GDM1 (cell line): Measurements from ENCODE around the gene SLC38A5.

Experiments
- DNase-seq: peaks from one replicate; lab custom pipeline; 2025; lab: John Stamatoyannopoulos, UW

The SLC38A5 gene

DNA sequence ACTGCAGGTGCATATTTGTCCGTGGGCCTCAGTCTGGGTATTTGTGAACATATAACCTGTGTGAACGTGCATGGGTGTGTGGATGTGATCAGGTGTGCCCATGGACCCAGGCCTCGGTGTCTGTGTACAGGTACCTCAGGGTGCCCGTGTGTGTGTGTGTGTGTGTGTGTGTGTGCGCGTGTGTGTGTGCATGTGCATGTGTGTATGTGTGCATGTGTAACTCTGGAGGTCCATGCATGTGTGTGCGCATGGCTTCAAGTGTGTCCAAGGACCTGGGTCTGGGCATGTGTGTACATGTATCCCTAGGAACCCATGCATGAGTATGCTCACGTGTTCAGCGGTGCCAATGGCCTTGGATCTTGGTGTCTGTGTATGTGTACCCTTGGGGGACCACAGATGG is 21.7 kb upstream of the SLC38A5 start:
- DNase-seq, result no peak

- DNase-seq, result no peak
Observed at GRCh38 chrX:48490661-48491060, 20.6 kb upstream of the SLC38A5 start.

DNA sequence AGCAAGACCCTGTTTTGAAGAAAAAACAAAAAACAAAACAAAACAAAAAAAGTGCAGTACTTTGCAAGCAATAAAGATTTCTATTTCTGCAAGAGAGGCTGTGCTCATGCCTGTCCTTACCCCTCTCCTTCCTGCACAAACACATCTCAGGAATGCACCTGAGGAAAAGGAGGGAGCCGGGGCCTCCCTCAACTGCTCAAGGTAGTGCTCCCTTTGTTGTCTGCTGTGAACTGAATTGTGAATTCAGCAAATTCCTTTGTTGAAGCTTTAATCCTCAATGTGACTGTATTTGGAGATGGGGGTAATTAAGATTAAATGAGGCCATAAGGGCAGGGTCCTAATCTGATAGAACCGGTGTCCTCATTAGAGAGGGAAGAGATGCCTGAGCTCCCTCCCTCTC is 19.8 kb upstream of the SLC38A5 start:
- no peak for DNase-seq

DNA sequence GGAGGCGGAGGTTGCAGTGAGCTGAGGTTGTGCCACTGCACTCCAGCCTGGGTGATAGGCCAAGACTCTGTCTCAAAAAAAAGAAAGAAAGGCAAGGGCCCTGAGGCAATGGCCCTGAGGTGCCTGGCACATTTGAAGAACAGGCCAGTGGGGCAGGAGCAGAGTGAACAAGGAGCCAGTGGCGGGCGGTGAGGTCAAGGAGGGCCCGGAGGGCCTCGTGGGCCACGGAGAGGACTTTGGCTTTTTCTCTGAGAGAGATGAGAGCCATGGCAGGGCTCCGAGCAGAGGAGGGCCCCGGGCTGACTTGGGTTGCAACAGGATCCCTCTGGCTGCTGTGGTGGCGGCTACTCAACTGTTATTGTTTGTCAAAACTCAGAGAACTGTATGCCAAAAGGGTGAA is 19.2 kb upstream of the SLC38A5 start:
- DNase-seq, result no peak

GRCh38 chrX:48488034-48488433 is 18.0 kb upstream of the SLC38A5 start:
- no peak for DNase-seq

DNA sequence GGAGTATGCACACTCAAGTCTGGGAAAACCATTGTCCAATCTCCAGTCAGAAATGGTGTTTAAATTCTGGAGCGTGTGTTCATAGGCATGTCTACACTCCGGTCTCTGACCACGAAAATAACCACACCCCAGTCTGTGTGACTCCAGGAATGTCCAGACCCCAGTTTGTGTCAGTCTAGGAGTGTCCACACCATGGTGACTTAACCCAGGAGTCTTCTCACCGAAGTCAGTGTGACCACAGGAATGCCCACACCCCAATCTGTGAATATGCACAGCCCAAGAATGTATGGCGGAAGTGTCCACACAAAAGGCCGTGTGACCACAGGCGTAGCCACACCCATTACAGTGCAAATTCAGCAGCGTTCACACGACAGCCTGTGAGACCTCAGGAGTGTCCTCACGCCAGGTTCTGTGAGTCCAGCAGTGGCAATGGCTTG is 17.3 kb upstream of the SLC38A5 start:
- DNase-seq, result no peak

DNA sequence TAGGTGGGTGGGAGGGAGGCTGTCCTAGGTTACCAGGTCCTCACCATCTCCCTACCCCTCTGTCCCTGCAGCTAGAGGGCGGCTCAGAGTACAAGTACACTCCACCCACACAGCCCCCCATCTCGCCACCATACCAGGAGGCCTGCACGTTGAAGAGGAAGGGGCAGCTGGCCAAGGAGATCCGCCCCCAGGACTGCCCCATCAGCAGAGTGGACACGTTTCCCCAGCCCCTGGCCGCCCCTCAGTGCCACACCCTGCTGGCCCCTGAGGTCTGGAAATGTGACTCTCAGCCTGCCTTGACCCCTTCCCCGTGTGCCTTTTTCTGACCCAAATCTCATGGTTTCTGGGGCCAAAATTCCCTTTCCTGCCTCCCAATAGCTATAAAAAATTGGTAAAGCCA is 12.5 kb upstream of the SLC38A5 start:
- DNase-seq, result no peak

GRCh38 chrX:48480583-48480982 is 10.5 kb upstream of the SLC38A5 start:
- DNase-seq, result no peak

DNA sequence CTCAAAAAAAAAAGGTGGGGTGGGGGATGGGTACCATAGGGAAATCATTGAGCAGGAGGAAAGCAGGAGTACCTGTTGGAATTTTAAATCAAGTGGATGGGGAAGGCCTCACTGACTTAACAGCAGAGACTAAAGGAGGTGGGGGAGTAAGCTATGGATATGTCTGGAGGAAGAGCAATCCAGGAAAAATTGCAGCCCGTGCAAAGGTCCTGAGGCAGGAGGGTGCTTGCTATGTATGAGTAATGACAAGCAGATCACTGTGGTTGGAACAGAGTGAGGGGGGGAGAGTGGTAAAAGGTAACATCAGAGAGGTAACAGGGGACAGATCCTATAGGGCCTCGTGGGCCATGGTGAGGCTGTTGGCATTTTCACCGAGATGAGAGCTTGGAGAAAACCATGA is 10.1 kb upstream of the SLC38A5 start:
- DNase-seq, result no peak

DNA sequence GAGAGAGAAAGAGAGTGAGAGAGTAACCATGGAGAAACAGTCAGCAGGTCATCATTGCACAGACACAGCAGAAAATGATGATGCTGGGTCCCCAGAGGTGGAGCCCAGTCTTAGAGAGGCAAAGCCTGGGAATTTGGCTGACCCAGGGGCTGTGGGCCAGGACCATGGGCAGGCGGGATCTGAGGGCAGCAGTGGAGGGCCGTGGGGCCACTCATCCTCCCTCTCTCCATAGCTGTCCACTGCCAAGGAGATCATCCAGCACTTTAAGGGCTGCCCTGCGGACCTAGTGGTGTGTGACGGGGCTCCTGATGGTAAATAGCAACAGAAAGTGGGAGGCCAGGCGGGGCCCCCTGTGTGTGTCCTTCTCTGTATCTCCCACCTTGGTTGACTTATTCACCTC is 8.7 kb upstream of the SLC38A5 start:
- no peak for DNase-seq

GRCh38 chrX:48477960-48478755 is 8.1 kb upstream of the SLC38A5 start:
- no peak for DNase-seq

DNA sequence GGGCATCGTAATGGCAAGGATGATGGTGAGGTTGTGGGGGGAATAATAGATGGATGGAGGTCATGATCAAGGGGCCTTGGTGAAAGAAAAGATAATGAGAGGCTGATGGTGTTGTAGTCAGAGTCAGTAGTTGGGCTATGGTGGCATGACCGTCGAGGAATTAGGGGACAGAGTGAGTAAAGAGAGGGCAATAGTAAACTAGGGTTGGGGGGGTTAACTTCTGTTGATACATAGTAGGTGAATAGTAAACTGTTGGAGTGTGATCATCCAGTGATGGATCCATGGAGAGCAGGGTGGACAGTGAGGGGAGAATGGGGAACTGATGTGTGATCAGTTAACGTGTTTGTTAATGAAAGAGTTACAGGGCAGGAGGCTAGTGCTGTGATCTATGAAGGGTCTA is 6.9 kb upstream of the SLC38A5 start:
- no peak for DNase-seq

DNA sequence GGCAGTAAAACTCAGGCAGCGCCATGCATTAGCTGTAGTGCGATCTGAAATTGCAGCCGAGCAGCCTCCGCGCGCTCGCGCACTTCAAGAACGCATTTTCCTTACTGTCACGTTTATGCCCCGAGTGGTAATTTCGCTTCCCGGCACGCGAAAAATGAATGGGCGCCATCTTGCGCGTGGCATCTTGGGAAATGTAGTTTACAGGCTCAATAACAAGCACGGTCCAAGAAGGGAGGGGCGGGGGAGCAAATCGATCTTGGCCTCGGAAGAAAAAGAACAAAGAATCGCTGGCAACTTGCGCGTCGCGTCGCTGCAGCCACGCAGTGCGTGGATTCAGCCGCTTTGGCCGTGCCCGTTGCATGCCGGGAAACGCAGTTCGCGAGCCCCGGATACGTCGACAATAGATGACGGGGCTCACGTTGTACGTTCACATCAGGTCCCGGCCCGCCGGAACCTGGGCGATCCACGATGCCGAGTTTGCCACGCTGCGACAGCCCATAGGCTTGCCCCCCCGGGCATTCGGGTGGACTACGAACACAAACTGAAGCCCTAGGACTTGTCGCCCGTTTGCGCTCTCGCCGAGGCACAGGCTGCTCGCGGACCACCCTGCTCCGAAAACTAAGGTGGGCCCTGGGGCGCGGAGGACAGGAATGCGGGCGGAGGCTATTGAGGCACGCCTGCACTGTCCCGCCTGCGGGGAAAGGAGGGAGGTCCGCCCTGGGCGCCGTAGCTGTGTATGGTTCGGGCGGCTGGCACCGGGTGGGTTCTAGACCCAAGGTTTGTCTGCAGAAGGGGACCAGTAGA is 5.9 kb upstream of the SLC38A5 start, which contains the start of gene FTSJ1:
TSS of gene FTSJ1 (plus strand) at position 426 of the 804 bp plus-strand sequence. CDS start 1,849 bp downstream, outside the sequence.
- peak; percentile 83 for DNase-seq

GRCh38 chrX:48475296-48475695 is 5.2 kb upstream of the SLC38A5 start:
- DNase-seq, result no peak

- DNase-seq, result no peak
Observed at GRCh38 chrX:48474581-48474980, 4.5 kb upstream of the SLC38A5 start.

DNA sequence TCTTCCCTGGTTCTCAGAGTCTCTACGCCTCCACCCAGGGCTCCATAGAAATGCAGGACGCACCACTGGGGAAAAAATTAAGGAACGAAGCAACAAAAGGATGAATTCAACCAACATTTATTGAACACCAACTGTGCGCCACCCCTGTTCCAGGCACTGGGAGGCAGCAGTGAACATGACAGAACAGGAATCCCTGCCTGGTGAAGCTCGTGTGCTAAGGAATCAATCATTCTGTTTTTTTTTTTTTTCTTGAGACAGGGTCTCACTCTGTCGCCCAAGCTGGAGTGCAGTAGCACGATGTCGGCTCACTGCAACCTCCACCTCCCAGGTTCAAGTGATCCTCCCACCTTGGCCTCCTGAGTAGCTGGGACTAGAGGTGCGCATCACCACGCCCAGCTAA is 4.1 kb upstream of the SLC38A5 start:
- DNase-seq, result no peak

GRCh38 chrX:48473704-48473990 is 3.6 kb upstream of the SLC38A5 start:
- DNase-seq, result no peak

- DNase-seq, result no peak
Observed at GRCh38 chrX:48472851-48473703, 3.0 kb upstream of the SLC38A5 start.

DNA sequence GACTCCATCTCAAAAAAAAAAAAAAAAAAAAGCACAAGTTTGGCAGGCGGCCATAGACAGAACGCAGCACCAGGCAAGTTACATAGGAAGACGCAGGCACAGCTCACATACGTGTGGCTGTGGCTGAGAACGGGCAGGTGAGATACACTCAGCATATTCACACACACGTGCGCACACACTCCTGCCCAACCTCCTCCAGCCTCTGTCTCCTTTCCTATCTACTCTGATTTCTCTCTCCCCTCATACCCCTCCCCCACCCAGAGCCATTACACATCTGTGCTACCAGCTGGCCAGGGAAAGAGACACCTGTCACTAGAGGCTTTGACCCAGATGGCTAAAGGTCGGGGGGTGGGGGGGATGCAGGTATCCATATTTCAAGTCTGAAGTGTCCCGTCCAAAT is 2.2 kb upstream of the SLC38A5 start:
- no peak for DNase-seq

DNA sequence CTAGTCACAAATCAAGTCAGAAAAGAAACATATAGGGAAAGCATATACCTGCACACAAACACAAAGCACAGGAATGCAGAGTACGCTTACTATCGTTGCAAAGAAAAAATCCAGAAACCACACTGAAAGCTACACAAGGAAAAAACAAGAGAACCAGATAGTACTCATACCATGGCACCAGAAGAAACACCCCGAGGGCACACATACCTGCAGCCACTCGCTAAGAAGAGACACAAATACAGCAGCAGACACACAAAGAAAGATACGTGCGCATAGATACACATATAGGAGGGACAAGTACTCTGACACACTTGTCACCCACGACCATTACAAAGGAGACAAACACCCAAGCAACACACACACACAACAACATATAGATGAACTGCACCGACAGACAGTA is 1.4 kb upstream of the SLC38A5 start:
- DNase-seq, result no peak

- no peak for DNase-seq
Observed at GRCh38 chrX:48470833-48471118, 716 bp upstream of the SLC38A5 start.
